Panc1 (cell line): Measurements from ENCODE around the gene ACOXL. TPM values are rescaled to one million over a fixed set of nuclear protein-coding genes. Genes with fewer than 3 reads are reported as not detected.

Experiments used
- ATAC-seq: fragments of 200-7000 bp; cut with Tn5 transposase; 2 replicates; pipeline ENCODE4 v1.9.1; 2020; ENCODE audit warnings: mild to moderate bottlenecking, moderate library complexity
- BruUV-seq: library from RNA; stranded (reverse); fragments of 400-500 nt; replicated peaks from 2 replicates; lab custom pipeline; 2021; lab: Mats Ljungman, UMichigan
- CTCF ChIA-PET: fragments of 300-600 bp; sonication (Branson Sonifier 250); formaldehyde crosslinking; loops from one replicate; lab custom pipeline; 2022; ENCODE audit warnings: antibody characterized with exemption; lab: Charles Lee
- POLR2A ChIA-PET: fragments of 300-600 bp; sonication (Branson Sonifier 250); formaldehyde crosslinking; loops from one replicate; lab custom pipeline; 2022; ENCODE audit warnings: antibody characterized with exemption; lab: Charles Lee
- DNase-seq: peaks from one replicate; pipeline ENCODE4 v3.0.0-alpha.2; 2010; ENCODE audit warnings: low read depth, low spot score
- H3K27ac ChIP-seq: 2 replicates; pipeline ENCODE4 v1.5.1; 2011; ENCODE audit warnings: mild to moderate bottlenecking, low read length, inconsistent platforms
- H3K27me3 ChIP-seq: fragments of 200-500 bp; sonication (Bioruptor generic); 2 replicates; pipeline ENCODE4 v1.6.0; 2014; ENCODE audit warnings: low read length, inconsistent platforms; ENCODE audit not compliant: control insufficient read depth, insufficient read depth
- H3K36me3 ChIP-seq: fragments of 200-500 bp; sonication (Bioruptor generic); 2 replicates; pipeline ENCODE4 v1.5.1; 2014; ENCODE audit warnings: inconsistent platforms, mild to moderate bottlenecking, low read length, moderate library complexity; ENCODE audit not compliant: control insufficient read depth, insufficient read depth
- H3K4me1 ChIP-seq: 2 replicates; pipeline ENCODE4 v1.5.1; 2011; ENCODE audit warnings: inconsistent platforms, mild to moderate bottlenecking, low read length, moderate library complexity; ENCODE audit not compliant: control insufficient read depth, insufficient read depth
- H3K4me3 ChIP-seq, 2 experiments: 2 replicates each; pipeline ENCODE4 v1.5.1; 2011 to 2012; ENCODE audit warnings: low read depth in 2 of 2, low read length in 2 of 2, mild to moderate bottlenecking in 2 of 2, inconsistent platforms in 1 of 2, moderate library complexity in 1 of 2
- H3K9me3 ChIP-seq: fragments of 200-500 bp; sonication (Bioruptor generic); 2 replicates; pipeline ENCODE4 v1.5.1; 2014; ENCODE audit warnings: low read depth, mild to moderate bottlenecking, inconsistent platforms, low read length, moderate library complexity; ENCODE audit not compliant: control insufficient read depth, insufficient read depth
- POLR2AphosphoS5 ChIP-seq: IDR thresholded peaks from 2 replicates; pipeline ENCODE4 v1.6.1; 2012; ENCODE audit warnings: mild to moderate bottlenecking, low read depth, low read length, moderate library complexity
- SIN3A ChIP-seq: IDR thresholded peaks from 2 replicates; pipeline ENCODE4 v1.6.1; 2012; ENCODE audit warnings: low read depth, mild to moderate bottlenecking, low read length, moderate library complexity, borderline replicate concordance; ENCODE audit not compliant: insufficient read depth
- TCF7L2 ChIP-seq: IDR thresholded peaks from 2 replicates; pipeline ENCODE4 v1.6.1; 2011; ENCODE audit warnings: mild to moderate bottlenecking, low read depth, low read length, inconsistent platforms
- in situ Hi-C: cut with HindIII; loops from 2 replicates; pipeline ENCODE4 v1.10.0; 2016; ENCODE audit warnings: low sequenced_read_pairs, low pct_unique_long_range_greater_than_20kb
- intact Hi-C: fragments of 100-400 bp; cut with micrococcal nuclease; formaldehyde crosslinking; loops from one replicate; pipeline ENCODE4 v1.10.0; 2022; ENCODE audit not compliant: unreplicated experiment
- total RNA-seq: library from RNA; stranded (reverse); gene quantifications from one replicate; pipeline ENCODE4 v1.2.1, GENCODE V29; 2021; ENCODE audit not compliant: unreplicated experiment
- TF ChIP-seq, protein P1 (sequence below), 2 experiments: IDR thresholded peaks; 2 replicates each; pipeline ENCODE4 v1.6.1; 2011 to 2012; ENCODE audit warnings: low read depth in 2 of 2, control low read depth in 1 of 2, low read length in 1 of 2, mild to moderate bottlenecking in 1 of 2, moderate library complexity in 1 of 2; ENCODE audit not compliant: insufficient read depth in 1 of 2
- TF ChIP-seq, protein P2 (sequence below): fragments of 450-650 bp; IDR thresholded peaks from 2 replicates; pipeline ENCODE4 v1.5.1; 2017; ENCODE audit warnings: mild to moderate bottlenecking

ACOXL gene
- total RNA-seq, 1 experiment from 2014 or later, result 4.9 TPM

DNA sequence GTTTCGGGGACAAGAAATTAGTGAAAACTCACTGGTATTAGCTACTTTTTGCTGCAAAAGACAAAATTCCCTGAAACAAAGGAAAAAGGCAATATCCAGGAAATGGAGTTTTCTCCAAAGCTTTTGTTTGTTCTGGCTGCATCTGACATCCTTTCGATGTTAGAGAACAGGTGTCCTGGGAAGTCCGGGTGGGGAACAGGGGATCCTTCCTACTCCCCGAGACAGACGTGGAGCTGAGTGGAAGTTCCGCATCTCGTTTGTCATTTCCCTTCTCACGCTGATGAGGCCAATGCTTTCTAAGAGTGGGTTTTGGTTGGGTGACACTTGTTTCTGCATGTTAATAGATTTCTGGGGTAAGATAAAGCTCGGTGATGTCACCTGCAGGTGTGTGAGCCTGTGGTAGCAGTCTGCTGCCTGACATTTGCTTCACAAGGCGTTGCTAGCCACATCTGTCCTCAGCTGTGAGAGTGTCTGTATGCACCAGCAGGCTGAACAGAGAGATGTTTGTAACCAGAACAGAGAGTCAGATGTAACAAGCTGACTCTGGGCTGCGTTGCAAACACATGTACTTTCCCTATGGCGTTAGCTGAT lies 125.9 kb downstream of the ACOXL start:
- no TSS peak for BruUV-seq
- ChIA-PET CTCF (no interaction called here), POLR2A (no interaction called here)
- Histone ChIP-seq H3K4me3 (no peak overlapping the region), H3K27ac (no peak overlapping the region), H3K27me3 (peaks cover 9% of the 10 kb centered on the region; the same call in 1 of the 2 replicates), H3K4me1 (no peaks in the 10 kb centered on the region), H3K9me3 (no peaks in the 10 kb centered on the region), H3K36me3 (no peaks in the 10 kb centered on the region)
- intact Hi-C loops (no loop called here), in situ Hi-C loops (no loop called here)
- TF ChIP-seq, protein P1, sequence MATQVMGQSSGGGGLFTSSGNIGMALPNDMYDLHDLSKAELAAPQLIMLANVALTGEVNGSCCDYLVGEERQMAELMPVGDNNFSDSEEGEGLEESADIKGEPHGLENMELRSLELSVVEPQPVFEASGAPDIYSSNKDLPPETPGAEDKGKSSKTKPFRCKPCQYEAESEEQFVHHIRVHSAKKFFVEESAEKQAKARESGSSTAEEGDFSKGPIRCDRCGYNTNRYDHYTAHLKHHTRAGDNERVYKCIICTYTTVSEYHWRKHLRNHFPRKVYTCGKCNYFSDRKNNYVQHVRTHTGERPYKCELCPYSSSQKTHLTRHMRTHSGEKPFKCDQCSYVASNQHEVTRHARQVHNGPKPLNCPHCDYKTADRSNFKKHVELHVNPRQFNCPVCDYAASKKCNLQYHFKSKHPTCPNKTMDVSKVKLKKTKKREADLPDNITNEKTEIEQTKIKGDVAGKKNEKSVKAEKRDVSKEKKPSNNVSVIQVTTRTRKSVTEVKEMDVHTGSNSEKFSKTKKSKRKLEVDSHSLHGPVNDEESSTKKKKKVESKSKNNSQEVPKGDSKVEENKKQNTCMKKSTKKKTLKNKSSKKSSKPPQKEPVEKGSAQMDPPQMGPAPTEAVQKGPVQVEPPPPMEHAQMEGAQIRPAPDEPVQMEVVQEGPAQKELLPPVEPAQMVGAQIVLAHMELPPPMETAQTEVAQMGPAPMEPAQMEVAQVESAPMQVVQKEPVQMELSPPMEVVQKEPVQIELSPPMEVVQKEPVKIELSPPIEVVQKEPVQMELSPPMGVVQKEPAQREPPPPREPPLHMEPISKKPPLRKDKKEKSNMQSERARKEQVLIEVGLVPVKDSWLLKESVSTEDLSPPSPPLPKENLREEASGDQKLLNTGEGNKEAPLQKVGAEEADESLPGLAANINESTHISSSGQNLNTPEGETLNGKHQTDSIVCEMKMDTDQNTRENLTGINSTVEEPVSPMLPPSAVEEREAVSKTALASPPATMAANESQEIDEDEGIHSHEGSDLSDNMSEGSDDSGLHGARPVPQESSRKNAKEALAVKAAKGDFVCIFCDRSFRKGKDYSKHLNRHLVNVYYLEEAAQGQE (IDR thresholded peaks at IDR 0.05; ENCODE audit: insufficient read depth in 1 of 2, low read depth in 2 of 2, low read length in 1 of 2), result no peak
- no peak for TF ChIP-seq TCF7L2
- ATAC-seq (no peak), DNase-seq (no peak)

DNA sequence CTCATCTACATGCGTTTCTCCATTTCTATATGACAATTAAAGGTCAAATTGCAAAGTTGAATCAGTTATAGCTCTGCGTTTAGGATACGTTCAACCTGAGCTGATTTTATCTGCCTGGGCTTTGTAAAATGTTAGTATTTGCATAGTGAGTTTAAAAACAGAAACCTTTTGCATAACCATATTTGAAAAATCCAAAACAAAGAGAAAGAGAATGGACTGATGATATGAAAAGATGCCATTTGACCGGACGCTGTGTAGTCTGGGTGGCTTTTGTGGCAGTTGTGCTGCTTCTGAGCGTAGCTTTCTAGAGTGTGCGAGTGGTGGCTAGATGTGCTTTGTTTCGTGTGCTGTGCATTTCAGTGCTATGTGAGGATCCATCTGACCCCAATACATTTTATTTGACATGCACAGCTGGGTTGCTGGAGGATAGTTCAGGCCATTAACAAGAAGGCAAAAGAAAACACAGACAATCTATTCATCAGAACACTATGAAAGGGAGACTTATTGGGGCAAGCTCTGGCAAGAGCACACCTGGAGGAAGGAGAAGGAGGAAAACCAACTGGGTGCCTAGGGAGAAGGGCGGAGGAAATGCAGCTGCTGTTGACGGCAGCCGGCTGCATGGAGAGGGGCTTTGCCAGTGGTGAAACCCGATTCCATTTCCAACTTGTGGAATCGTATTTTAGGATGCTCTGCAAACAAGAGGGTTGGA lies 126.8 kb downstream of the ACOXL start:
- intact Hi-C loops, result no loop called here
- ATAC-seq (no peak), DNase-seq (no peak)
- Histone ChIP-seq H3K4me3 (no peak overlapping the region), H3K4me1 (no peaks in the 10 kb centered on the region), H3K27me3 (peaks cover 9% of the 10 kb centered on the region; the same call in 1 of the 2 replicates), H3K36me3 (no peaks in the 10 kb centered on the region), H3K9me3 (no peaks in the 10 kb centered on the region), H3K27ac (no peak overlapping the region)
- BruUV-seq, result no TSS peak
- TF ChIP-seq, protein P1 (IDR thresholded peaks at IDR 0.05; ENCODE audit: insufficient read depth in 1 of 2, low read depth in 2 of 2, low read length in 1 of 2), result no peak
- TF ChIP-seq SIN3A, result no peak
- TF ChIP-seq, protein P2, sequence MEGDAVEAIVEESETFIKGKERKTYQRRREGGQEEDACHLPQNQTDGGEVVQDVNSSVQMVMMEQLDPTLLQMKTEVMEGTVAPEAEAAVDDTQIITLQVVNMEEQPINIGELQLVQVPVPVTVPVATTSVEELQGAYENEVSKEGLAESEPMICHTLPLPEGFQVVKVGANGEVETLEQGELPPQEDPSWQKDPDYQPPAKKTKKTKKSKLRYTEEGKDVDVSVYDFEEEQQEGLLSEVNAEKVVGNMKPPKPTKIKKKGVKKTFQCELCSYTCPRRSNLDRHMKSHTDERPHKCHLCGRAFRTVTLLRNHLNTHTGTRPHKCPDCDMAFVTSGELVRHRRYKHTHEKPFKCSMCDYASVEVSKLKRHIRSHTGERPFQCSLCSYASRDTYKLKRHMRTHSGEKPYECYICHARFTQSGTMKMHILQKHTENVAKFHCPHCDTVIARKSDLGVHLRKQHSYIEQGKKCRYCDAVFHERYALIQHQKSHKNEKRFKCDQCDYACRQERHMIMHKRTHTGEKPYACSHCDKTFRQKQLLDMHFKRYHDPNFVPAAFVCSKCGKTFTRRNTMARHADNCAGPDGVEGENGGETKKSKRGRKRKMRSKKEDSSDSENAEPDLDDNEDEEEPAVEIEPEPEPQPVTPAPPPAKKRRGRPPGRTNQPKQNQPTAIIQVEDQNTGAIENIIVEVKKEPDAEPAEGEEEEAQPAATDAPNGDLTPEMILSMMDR, result no peak
- no peak for TF ChIP-seq TCF7L2
- TF ChIP-seq POLR2AphosphoS5, result no peak
- ChIA-PET POLR2A (no interaction called here), CTCF (no interaction called here)
- in situ Hi-C loops, result no loop called here
